Left renal cortex interstitium (tissue), 4 donors: ENCODE measurements around the gene KCNJ1. TPM values are rescaled to one million over a fixed set of nuclear protein-coding genes. Genes with fewer than 3 reads are reported as not detected.
A peak's percentile ranks its signal among the peaks of the same experiment; 100 is the strongest.

ENCODE experiments used
- DNase-seq, 4 donors: peaks; one replicate each; pipeline ENCODE4 v3.0.0-alpha.2; 2013; ENCODE audit warnings: low read depth in 4 of 4, low spot score in 2 of 4, missing footprints in 1 of 4
- polyA plus RNA-seq, 4 donors: library from polyadenylated mRNA; unstranded; fragments of 120-200 nt; gene quantifications; one replicate each; pipeline ENCODE4 v1.2.1, GENCODE V29; 2013; ENCODE audit not compliant: insufficient read length in 4 of 4

KCNJ1 gene
- polyA plus RNA-seq, 4 donors, result 68.9 to 127 (median 88.0) TPM

DNA sequence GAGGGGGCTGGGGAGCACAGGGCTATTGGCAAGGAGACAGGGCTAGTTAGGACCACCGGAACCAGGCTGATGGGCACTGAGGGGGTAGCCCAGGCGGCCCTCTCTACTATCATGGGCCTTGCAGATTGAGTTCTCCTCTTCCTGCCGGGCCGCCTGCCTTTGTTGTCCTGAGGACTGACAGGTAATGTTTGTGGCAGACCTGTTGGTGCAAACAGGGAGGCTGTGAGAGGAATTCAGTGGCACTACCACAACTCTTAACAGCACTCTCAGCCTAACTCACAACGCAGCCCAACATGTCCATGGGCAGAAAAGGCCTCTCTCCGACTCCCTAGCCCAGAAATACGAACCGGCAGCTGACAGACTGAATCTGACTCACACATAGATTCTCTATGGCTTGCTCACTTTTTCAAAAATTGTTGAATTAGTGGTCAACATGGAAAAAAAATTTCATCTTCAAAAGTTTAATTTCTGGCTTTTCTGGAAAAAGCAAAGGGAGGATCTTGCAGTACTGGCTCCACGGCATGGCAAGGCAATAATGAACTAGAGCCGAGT, 35.5 kb upstream of the KCNJ1 start:
- no peak for DNase-seq

- no peak for DNase-seq
Observed at GRCh38 chr11:128901653-128902514, 34.8 kb upstream of the KCNJ1 start.

- DNase-seq, result no peak
Observed at GRCh38 chr11:128900468-128900867, 33.4 kb upstream of the KCNJ1 start.

DNA sequence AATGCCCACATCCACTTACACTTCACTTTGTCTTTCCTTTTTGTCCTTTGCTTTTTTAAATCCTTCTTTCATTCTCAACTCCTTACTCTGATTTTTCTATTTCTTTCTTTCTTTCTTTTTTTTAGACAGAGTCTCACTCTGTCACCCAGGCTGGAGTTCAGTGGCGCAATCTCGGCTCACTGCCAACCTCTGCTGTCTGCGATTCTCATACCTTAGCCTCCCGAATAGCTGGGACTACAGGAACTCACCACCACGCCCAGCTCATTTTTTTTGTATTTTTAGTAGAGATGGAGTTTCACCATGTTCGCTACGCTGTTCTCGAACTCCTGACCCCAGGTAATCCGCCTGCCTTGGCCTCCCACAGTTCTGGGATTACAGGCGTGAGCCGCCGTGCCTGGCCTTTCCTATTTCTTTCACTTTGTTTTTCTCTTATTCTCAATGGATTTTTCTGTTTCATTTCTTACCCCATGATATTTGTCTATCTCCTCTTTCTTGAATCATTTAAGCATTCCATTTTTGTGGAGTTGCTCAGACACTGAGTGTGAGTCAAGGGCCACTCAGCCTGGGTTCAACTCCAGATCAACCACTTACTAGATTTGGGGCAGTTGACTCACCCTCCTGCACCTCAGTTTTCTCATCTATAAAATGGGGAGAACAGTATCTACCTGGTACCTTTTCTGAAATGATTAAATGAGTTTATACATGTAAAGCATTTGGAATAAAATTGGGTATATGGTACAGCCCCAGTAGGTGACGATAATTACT, 31.7 kb upstream of the KCNJ1 start:
- DNase-seq, result no peak

- no peak for DNase-seq
Observed at GRCh38 chr11:128897826-128898225, 30.7 kb upstream of the KCNJ1 start.

DNA sequence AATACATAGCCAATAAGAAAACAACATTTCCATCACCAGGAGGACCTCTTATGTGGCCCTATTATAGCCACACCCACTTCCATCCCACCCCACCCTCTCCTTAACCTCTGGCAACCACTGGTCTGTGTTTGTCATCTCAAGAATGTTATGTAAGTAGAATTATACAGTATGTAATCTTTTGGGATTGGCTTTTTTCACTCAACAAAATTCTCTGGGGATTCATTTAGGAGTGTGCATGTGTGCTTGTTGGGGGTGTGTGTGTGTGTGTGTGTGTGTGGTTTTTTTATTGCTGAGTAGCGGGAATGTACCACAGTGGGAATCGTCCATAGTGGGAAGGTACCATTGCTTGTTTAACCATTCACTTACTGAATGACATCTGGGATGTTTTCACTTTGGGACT, 29.3 kb upstream of the KCNJ1 start:
- no peak for DNase-seq

GRCh38 chr11:128895526-128895925, 28.4 kb upstream of the KCNJ1 start:
- DNase-seq, result no peak

- DNase-seq, result no peak
Observed at GRCh38 chr11:128894685-128895084, 27.6 kb upstream of the KCNJ1 start.

DNA sequence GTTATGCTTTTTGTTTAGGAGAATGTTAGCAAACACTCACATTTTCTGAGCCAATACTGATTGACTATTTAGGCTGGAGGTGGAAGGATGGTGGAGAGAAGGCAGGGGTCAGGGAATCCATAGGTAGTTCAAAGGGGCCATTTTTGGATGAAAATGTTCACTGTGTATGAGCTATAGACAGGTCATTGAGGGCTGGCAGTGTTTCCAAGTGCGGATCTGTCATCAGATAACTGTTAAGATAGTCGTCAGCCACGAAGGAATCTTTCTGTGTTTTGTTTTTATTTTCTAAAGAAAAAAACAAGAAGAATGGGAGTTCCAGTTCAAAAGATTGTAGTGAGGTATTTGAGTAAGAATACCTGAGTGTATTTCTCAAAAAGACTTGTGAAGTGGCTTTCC, 27.2 kb upstream of the KCNJ1 start:
- no peak for DNase-seq

- DNase-seq, result no peak
Observed at GRCh38 chr11:128893578-128894285, 26.6 kb upstream of the KCNJ1 start.

DNA sequence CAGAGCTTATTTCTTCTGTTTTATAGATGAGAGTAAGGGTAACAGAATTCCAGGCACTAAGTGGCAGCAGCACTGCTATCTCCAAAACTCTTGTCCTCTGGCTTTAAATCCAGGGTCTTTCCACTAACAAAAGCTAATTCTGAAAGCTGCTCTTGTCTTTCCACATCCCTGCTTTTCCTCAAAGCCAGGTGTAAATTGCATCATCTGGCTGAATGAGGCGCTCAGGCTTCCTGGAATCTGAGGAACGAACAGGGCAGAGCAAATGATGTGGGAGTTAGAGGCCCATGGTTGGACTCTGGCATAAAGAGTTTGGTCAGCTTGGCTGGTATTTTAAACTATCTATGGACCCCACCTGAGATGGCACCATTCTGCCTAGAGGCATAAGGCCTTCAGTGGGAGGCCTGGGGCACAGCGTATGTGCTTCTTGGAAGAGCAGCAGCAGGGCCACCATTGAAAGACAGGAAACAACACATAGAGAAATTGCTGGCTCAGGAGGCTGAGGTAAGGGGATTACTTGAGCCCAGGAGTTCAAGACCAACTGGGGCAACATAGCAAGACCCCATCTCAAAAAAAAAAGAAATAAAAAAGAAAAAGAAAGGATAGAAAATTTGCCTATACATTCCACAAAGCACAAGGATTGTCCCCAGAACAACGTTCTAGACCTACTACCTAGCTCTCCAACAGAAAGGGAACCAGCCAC, 25.9 kb upstream of the KCNJ1 start:
- no peak for DNase-seq

- DNase-seq, result no peak
Observed at GRCh38 chr11:128891913-128892398, 24.9 kb upstream of the KCNJ1 start.

DNA sequence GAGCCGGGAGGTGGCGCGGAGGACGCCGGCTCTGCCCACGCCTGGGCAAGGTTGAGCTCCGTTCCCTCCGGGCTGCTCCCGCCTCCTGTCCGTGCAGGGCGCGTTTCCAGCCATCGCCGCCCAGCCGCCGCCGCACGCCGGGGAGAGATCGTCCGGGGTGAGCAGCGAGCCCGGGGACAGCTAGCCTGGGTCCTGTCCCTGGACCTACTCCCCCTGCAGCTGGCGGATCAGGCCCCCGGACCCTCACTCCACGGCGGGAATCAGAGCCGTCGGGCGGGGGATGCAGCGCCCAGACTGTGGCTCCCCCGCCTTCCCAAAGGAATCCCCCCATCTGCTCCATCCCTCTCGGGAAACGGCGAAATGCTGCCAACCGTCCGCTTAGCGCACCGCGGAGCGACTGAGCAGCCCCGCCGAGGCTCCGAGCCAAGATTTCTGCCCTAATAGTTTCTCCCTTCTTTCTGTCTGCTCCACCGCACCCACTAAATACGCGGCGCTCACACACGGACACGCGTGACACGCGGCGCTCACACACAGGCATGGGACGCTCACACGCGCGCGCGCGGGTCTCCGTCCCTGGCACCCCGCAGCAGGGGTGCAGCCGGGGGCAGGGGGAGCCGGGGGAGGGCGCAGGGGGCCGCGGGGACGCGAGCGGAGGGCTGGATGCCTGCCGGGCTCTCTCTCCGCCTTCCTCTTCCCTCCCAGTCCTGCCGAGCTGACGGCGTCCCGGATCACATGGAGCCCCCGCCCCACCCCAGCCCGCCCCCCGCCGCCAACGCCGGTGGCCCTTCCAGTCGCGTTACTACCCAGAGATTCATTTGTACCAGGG, 23.7 kb upstream of the KCNJ1 start, which contains the start of gene KCNJ5:
KCNJ5 (plus strand) TSS at position 814 of the 826 bp plus-strand sequence. CDS start 19,918 bp downstream, outside the sequence.
- peak in 1 of 4 donors; percentile 31 for DNase-seq

GRCh38 chr11:128890216-128890542, 23.1 kb upstream of the KCNJ1 start:
- DNase-seq, result no peak

DNA sequence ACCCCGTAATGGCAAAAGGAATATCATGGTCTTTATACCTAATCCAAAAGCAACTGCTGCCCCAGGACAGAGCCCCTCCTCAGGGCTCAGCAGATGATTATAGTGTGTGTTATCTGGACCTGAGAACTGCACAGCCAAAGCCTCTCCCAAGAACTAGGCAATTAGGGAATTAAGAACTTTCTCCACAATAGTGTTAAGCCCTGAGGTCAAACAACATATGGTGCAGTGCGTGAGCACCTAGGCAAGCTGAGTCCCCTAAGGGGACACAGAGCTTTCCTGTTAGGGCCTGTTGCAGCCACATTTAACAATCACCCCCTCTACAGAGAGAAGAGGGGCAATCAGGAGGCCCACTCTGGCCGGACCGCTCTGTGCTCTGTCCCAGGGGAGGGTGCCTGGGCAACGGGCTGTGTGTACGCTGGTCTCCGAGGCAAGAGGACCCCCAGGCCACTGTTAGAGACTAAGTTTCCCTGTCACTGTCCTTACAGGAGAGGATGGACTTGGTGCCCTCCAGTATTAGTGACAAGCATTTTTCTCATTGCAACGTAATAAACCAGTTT, 22.6 kb upstream of the KCNJ1 start:
- no peak for DNase-seq

DNA sequence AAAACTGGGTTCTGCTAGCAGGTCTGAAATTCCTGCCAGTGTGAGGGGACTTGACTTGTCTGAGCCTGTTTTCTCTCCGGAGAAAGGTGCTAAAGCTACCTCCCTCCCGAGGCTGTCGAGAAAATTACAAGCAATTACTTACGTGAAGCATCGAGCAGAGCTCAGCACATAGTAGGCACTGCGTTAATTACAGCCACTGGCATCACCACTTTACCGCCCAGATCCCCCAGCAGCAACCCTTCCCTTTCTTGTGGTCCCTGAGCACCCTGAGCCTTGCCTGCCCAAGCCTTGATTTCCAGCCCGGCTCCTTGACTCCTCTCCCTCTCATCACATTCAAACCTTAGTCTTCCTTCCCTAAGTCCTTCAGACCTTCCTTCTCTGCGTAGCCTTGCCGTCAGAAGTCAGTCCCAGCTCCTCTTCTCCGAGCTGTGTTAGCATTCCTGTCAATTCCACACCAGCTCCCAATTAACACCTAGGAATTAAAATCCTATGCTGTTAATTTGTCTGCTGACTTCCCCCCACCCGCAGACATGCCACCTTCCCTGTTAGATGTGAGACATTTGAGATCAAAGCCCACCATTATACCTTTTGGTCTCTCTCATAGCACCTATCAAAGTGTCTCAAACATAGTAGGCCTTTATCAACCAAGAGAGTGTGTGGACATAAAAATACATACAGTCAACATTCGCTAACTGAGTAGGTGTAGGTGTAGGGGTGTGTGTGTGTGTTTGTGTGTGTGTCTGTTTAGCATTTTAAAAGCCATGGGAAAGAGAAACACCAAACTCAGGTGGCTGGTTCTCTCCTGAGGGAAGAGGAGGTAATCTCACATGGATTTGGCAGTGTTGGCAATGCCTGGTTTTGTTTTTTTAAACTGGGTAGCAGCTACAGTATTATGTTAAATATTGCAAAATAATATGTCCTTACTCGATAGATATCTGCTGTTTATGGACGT, 21.2 kb upstream of the KCNJ1 start:
- DNase-seq, result no peak

DNA sequence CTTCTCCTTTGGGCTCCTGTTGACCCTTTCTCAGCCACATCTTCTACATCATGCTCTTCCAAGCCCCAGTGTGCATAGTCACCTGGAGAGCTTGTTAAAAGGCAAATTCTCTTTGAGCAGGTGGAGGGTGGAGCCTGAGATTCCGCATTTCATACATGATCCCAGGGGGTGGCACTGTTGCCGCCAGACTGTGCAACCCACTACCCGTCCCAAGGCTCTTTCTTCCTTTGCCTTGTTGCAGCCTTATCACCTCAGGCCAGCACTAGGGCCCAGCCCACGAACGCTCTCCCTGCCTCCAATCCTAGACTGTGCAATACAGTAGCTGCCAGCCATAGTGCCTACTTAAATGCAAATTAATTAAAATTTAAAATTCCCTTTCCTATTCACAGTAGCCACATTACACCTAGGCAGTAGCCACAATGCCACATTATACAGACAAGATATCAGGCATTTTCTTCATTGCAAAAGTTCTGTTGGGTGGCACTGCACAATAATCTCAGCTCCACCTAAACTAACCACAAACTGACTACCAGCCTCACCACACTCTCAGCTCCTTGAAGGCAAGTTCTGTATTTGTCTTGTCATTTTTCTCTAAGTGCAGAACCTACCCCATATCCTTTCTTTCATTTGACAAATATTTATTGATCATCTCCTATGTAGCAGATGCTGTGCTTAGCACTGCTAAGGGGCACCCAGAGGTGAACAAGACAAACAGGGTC, 19.5 kb upstream of the KCNJ1 start:
- DNase-seq, result no peak
